Amygdala (tissue), 56 donors: ENCODE measurements around the gene HIVEP3.

Experiments
- DNase-seq, 56 donors: peaks; one replicate each; lab custom pipeline; 2025; lab: John Stamatoyannopoulos, UW

Gene HIVEP3

DNA sequence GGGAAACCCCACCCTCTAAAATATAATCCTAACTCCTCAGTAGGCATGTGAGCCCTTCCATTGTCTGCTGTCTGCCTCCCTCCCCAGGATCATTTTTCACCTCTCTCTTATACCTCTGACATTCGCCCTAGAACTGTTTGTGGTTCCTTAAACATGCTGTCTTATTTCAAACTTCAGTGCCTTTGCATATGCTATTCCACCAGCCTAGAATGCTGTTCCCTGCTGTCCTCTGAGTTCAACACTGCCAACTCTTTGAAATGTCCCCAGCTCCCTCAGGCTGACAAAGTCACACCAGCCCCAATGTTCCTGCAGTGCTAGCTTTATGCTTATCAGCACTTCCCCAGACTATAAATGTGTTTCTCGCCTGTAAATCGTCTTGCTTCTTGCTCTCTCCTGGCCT is 119.5 kb downstream of the HIVEP3 start:
- DNase-seq = no peak

DNA sequence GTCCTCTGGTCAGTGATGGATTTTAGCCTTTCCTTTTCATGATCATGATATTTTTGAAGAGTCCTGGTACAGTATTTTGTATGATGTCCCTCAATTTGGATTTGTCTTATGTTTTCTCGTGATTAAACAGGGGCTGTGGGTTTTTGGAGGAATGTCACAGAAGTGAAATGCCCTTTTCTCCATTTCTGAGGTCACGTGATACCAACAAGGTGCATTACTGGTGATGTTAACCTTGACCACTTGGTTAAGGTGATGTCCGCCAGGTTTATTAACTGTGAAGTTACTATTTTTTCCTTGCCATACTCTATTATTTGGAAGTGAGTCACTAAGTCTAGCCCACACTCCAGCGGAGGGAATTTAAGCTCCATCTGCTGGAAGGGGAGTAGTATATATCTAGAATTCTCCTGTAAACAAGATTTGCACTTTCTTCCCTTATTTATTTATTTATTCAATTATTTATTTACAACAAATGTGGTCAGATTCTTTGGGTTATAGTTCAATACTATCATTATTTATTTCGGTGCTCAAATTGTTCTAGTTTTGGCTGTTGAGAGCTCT is 123.4 kb downstream of the HIVEP3 start:
- peak in 1 of 56 donors; percentile 14 for DNase-seq

DNA sequence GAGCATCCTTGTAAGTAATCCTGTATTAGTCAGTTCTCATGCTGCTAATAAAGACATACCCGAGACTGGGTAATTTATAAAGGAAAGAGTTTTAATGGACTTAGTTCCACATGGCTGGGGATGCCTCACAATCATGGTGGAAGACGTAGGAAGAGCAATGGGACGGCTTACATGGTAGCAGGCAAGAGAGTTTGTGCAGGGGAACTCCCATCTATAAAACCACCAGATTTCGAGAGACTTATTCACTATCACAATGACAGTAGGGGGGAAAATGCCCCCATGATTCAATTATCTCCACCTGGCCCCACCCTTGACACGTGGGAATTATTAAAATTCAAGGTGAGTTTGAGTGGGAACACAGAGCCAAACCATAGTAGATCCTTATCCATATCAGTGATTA is 124.7 kb downstream of the HIVEP3 start:
- DNase-seq = no peak

DNA sequence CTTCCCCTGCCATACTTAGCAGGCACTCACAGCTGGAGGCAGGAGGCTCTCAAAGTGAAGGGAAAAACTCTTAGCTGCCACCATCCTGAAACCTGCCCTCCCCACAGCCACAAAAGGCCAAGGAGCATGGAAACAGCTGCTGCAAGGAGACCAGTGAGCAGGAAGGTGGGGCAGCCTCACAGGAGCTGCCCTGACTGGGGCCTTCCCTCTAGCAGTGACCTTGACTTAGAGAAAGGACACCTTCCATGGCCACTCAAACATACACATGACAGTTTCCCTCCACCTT is 126.3 kb downstream of the HIVEP3 start:
- no peak for DNase-seq

DNA sequence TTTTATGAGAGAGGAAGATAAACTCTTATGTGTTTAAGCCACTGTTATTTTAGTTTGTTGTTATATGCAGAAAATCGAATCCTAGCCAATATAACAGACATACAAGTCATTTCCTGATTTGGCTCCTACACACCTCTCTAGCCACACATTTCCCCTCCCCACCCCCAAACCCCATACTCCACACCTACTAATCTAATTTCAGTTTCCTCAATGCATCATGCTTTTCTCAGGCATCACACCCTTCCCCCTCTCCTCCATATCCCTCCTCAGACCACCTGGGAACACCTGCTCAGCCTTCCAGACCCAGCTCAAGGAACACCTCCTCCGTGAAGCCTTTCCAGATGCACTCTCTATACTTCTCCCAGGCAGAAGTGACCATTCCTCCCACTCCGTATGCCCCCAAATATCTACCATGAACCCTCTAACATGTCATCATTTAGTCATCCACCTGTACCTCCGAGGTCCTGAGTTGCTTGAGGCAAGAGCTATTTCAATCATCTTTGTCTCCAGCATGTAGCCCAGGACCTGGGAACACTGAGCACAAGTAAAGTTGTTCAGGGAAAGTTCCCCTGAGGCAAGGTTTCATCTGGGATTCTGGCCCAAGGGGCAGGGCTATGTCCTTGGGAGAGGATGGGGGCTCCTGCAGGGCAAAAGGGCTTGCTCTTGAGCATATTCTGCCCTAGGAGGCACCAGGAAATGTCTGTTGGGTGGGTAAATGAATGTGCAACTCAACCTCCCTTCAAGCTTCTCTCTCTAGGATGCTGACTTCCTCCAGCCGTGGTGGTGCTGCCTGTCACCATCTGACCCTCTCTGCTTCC is 126.8 kb downstream of the HIVEP3 start:
- DNase-seq = no peak

DNA sequence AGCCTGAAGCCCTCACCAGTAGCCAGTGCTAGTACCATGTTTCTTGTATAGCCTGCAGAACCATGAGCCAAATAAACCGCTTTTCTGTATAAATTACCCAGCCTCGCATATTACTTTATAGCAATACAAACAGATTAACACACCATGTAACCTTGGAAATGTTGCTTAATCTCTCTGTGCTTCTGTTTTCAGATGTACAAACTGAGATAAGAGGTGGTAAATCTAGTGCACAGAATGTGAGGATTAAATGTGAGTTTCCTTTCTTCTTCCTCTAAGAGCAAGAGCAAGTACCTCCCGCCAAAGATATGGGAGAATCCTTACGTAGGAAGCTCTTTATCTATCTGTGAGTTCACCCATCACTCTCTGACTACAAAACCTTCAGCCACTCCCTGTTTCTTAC is 128.4 kb downstream of the HIVEP3 start:
- DNase-seq = no peak

DNA sequence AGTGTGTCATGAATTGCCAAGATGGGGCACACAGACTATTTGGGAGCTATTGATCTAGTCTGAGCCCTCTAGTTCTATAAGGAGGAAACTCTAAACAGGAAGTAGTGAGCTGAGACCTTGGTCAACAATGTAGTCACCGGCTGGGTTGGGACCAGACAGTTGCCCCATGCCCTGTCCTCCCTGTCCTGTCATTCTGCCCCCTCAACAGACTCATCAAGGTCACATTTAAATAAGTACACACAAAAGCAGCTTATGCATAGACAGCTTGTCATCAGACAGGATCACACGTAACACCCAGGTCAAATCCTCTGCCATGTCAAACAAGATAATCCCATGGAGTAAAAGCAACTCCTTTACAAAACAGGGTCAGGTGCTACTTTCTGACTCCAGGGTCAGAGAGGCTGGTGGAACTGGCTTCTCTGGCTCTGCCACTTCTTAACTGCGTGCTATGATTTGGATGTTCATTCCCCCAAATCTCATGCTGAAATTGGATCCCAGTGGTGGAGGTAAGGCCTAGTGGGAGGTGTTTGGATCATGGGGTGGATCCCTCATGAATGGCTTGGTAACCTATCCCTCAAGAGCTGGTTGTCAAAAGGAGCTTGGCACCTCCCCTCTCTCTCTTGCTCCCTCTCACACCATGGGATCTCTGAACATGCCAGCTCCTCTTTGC is 128.9 kb downstream of the HIVEP3 start:
- DNase-seq = no peak

DNA sequence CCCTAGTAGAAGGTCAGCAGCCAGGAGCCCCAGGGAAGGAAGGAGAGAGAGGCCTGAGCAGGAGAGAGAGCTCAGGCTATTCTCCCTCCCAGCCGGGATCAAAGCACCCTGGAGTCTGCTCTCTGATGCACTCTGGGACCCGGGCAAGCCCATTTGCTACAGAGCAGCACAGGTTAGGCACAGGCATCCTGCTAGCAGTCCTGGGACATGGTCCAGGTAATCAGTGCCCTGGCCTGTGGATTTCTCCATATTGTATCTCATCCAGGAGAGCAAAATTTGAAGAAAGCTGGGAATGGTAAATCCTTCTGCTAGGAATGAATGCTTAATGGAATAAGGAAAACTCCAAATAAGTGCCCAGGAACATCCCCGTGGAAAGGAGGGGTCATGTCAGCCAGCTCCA is 130.3 kb downstream of the HIVEP3 start:
- no peak for DNase-seq

DNA sequence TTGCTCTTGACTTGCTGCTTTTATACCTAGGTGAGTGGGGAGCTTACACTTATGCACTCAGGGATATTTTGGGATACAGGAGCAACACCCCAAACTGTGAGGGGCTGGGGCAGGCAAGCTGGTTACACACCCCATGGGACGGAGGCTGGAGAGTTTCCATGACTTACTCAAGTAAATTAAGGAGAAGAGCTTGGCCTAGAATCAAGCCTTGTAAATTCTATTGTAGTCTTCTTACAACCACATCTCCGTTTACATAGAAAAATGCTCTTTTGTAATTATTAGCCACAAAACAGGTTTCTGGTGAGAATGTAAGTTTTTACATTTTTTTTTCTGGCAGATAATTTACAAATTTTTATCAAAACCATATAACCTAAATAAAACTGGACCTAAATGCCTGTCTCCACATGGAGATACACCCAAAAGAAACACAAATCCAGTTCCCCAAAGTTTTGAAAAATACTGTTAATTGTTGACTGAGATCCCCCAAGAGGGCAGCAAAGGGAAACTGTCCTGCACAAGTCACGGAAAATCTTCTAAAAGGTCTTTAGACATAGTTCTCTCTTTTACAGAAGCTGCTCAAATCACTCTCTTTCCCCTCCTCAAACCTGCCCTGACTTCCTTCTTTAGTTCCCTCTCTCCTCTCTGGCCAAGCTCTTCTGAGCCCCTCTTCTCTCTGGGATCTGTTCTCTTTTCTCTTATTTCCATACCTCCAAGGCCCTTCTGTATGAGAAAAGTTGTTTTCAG is 134.0 kb downstream of the HIVEP3 start:
- DNase-seq = no peak

DNA sequence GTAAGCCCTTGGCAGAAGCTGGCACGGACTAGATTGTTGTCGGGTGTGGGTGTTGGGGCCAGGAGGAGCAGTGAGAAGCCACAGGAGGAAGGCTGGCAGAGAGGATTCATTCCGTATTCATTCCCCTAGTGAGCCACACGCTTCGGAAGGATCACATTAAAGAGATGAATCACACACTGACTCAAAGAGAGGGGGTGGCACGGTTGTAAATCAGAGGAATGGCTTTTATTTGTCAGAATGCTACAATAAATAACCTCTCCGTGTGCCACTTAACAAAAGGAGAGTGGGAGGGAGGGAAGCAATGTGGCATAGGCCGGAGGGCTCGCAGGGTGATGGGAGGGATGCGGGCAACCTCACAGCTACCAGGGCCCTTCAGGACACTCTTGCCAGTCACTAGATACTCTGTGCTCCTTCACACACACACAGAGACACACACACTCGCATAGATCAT is 135.5 kb downstream of the HIVEP3 start:
- peak in 15 of 56 donors; percentile 11 to 57 (median 29) for DNase-seq

DNA sequence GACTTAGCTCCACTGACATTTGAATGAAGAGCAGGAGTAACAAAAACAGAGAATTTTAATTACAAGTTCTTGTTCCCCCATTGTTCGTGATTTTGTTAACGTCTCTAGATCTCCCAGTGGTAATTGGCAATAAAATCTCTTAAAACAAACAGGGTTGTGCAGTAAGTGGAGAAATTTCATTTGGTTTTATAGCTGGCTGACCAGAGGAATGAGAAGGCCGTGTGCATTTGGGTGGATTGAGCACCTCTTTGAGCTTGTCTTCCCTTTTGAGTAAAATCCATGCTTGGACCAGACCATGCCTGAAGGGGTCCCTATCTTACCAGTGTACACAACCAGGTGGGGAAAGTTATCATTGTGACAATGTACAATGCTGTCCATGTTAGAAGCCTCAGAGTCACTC is 137.8 kb downstream of the HIVEP3 start:
- DNase-seq = no peak

DNA sequence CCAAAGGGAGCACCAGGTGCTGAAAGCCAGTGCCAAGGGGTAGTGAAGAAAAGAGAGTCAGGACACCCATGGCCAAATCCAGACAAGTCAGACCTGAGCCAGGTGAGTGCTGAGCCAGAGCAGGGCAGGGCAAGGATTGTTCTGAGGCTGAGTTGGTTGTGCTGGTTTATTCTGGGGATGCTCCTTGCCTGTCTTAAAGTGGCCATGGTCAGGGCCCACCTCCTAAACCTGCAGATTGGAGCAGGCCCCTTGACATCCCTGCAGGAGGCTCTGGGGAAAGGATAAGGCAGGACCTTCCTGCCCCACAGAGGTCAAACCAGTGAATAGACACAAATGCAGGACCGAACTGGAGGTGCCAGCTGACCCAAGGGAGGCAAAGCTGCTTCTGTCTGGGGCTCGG is 138.4 kb downstream of the HIVEP3 start:
- DNase-seq = no peak

DNA sequence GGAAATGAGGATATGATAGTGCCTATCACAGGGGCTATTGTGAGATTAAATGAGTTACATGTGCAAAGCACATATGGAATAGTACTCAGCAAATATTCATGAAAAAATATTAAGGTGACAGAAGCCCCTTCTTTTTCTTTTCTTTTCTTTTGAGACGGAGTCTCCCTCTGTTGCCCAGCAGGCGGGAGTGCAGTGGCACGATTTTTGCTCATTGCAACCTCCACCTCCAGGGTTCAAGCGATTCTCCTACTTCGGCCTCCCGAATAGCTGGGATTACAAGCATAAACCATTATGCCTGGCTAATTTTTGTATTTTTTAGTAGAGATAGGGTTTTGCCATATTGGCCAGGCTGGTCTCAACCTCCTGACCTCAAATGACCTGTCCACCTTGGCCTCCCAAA is 139.4 kb downstream of the HIVEP3 start:
- no peak for DNase-seq

DNA sequence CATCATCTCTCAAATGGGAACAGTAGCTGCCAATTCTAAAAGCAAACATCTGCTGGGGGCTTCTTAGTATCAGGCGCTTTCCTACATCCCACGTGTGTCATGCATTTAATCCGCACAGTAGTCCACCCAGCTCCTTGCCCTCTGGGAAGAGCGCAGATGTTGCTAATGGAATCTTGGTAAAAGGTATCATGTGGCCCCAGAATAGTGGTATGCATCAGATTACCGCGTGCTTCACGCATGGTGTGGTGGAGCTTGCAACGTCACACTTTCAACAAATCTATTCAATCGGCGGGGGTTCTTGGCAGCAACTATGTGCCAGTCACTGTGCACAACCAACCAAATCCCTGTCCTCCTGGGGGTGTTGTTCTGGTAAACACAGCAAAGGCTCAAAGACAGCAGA is 141.0 kb downstream of the HIVEP3 start:
- no peak for DNase-seq

DNA sequence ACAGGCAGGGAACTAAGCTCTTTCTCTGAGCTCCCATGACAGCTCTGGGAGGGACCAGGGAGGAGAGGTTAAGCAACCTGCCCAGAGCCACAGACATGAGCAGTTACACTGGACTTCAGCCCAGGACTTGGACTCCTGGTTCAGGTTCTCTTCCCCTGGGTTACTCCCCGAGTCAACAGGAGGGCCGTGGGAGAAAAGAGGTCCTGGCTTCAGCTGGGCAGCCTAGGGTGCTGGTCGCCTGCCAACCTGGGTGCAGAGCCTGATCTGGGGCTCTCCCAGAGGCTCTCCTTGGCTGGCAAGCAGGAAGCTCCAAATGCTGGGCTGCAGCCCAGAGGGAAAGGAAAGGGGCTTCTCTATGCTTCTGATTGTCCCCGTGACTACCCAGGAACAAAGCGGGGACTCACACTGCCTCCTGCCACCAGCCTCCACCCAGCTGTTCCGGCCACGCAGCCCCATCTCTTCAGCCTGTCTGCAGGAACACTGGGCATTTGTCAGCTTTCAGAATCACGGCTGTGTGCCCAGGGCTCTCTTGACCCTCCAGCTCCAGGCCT is 141.8 kb downstream of the HIVEP3 start:
- DNase-seq = peak in 55 of 56 donors; percentile 21 to 98 (median 87)

DNA sequence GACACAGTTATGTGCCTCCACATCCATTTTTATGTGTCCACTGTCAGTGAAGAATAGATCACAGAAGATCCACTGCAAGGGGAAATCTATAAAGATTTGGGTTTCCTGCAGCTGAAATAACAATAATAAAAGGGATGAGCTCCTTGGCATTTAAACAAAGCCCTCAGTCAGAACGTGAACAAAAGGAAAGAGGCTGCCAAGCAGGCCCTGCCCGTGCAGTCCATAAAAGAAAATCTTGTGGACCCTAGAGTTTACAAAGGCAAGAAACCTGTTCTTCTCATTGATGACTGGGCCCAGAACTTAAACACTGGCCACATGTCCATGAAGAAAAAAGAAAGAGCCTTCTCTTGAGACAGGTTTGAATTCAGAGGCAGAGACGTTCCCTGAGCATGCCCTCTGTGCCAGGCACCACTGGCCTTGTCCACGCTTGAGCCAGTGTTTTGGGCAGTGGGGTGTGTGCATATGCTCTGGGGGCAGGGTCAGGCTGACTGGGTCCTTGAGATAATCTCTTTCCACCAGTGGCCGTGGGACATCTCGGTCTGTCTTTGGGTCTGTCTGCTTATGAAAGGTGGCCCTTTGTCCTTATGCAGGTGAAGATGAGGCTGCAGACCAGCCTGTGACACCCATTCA is 142.7 kb downstream of the HIVEP3 start:
- peak in 9 of 56 donors; percentile 28 to 66 (median 37) for DNase-seq

DNA sequence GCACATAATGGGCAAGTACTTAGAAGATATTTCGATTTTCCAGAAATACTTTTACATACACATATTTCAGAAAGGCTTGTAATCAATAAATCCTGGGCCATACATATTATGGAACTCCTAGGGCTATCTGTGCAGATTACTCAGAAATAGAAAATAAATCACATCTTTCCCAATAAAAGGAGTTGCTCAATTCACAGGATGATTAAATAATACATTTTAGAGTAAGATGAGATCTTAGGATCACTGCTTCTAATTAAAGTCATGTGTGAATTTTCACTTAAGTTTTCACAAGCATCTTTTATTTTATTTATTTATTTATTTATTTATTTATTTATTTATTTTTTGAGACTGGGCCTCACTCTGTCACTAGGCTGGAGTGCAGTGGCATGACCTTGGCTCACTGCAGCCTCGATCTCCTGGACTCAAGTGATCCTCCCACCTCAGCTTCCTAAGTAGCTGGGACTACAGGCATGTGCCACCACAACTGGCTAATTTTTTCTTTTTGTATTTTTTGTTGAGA is 144.2 kb downstream of the HIVEP3 start:
- DNase-seq = no peak

DNA sequence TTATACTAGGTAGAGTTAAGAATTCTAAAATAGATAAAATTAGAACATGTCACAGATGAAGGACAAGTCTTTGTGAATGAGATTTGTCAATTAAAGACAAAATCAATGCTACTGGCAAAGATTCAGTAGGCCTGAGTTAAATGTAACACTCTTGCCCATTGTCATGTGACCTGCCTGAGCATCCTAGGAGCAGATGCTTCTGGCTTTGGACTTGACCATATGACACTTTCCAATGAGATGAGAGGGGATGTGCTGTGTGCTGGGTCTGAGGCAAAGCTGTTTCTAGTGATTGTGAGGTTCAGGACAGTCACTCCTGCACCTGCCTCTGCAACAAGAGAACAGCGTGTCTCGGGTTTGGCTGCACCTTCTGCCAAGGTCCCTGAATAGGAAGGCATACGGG is 144.9 kb downstream of the HIVEP3 start:
- no peak for DNase-seq

DNA sequence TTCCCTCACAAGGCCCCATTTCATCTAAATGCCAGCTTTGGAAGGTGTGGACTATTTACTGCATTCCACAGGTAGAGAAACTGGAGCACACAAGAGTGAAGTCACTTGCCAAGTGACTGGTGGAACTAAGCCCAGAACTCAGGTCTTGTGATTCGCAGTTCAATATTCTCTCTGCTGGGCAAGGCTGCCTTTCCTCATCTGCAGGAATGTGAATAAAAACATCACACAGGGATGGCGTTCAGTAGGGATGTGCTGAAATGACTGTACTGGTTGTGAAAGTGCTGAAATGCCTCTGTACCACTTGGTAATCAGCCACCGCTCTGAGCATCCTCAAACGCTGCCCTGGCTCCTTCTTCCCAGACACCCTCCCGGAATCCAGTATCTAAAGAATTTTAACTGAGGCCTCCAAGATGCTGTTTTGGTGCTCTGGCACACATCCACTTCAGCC is 145.6 kb downstream of the HIVEP3 start:
- DNase-seq = peak in 1 of 56 donors; percentile 13

DNA sequence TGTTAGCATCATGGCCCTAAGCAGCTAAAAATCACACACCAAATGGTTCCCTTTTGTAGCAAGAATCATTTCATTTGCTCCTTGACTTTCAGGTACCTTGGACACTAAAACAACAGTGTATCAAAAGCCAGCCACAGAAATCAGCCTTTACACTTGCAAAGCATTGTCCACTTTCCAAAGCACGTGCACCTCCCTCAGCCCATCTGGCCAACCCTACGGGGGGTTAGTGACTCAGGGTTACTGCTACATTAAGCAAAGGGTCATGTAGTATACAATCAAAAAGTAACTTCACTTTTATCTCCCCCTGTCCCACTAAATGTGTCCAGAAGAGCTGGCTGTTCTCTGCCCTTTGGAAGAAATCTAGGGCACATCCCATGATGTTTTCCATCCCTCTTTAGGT is 149.7 kb downstream of the HIVEP3 start:
- DNase-seq = no peak
